ENCODE results near the gene RIMBP2. TPM values are rescaled to one million over a fixed set of nuclear protein-coding genes. Genes with fewer than 3 reads are reported as not detected.

Gene RIMBP2
- total RNA-seq, 1 experiment from 2014 or later: 0.95 TPM

GRCh38 chr12:130522244-130522834 is 193.8 kb downstream of the RIMBP2 start:
- BruUV-seq (replicated peaks): no TSS peak
- Histone ChIP-seq H3K36me3 (ENCODE audit: insufficient read depth, low read length, poor library complexity, severe bottlenecking) (no peaks in the 10 kb centered on the region), H3K4me3 (ENCODE audit: low read depth, low read length, poor library complexity, severe bottlenecking) (no peak overlapping the region), H3K4me1 (ENCODE audit: insufficient read depth, low read length, poor library complexity, severe bottlenecking) (no peaks in the 10 kb centered on the region), H3K27me3 (replicated peaks; ENCODE audit: insufficient read depth, low read depth, low read length, poor library complexity) (peaks cover 46% of the 10 kb centered on the region), H3K9me3 (ENCODE audit: low read depth, low read length, poor library complexity, severe bottlenecking) (no peaks in the 10 kb centered on the region), H3K27ac (ENCODE audit: low read depth, low read length, poor library complexity, severe bottlenecking) (no peak overlapping the region)
- ChIA-PET POLR2A (ENCODE audit: low non-redundant PET) (no interaction called here), CTCF (no interaction called here)
- no peak for DNase-seq (ENCODE audit: low spot score)
- intact Hi-C loops (cut with micrococcal nuclease; ENCODE audit: unreplicated experiment): no loop called here
- no peak for TF ChIP-seq CTCF (conservative IDR thresholded peaks at IDR 0.05; ENCODE audit: low read depth, low read length)
- TF ChIP-seq EZH2 (IDR thresholded peaks at IDR 0.05; ENCODE audit: borderline replicate concordance, low read depth, low read length, poor library complexity, severe bottlenecking): no peak

- POLR2A ChIA-PET (ENCODE audit: low non-redundant PET): no interaction called here
- H3K27me3 ChIP-seq (replicated peaks; ENCODE audit: insufficient read depth, low read depth, low read length, poor library complexity): peaks cover 44% of the 10 kb centered on the region
- CTCF ChIA-PET: no interaction called here
- no peak overlapping the region for H3K27ac ChIP-seq (ENCODE audit: low read depth, low read length, poor library complexity, severe bottlenecking)
- no TSS peak for BruUV-seq (replicated peaks)
- intact Hi-C loops (cut with micrococcal nuclease; ENCODE audit: unreplicated experiment): no loop called here
- H3K4me3 ChIP-seq (ENCODE audit: low read depth, low read length, poor library complexity, severe bottlenecking): no peak overlapping the region
- H3K4me1 ChIP-seq (ENCODE audit: insufficient read depth, low read length, poor library complexity, severe bottlenecking): no peaks in the 10 kb centered on the region
- no peaks in the 10 kb centered on the region for H3K9me3 ChIP-seq (ENCODE audit: low read depth, low read length, poor library complexity, severe bottlenecking)
- no peaks in the 10 kb centered on the region for H3K36me3 ChIP-seq (ENCODE audit: insufficient read depth, low read length, poor library complexity, severe bottlenecking)
- no peak for DNase-seq (ENCODE audit: low spot score)
- no peak for TF ChIP-seq CTCF (conservative IDR thresholded peaks at IDR 0.05; ENCODE audit: low read depth, low read length)
- no peak for TF ChIP-seq EZH2 (IDR thresholded peaks at IDR 0.05; ENCODE audit: borderline replicate concordance, low read depth, low read length, poor library complexity, severe bottlenecking)
Observed at GRCh38 chr12:130521375-130522124, 194.5 kb downstream of the RIMBP2 start.

- Histone ChIP-seq H3K9me3 (ENCODE audit: low read depth, low read length, poor library complexity, severe bottlenecking) (no peaks in the 10 kb centered on the region), H3K36me3 (ENCODE audit: insufficient read depth, low read length, poor library complexity, severe bottlenecking) (no peaks in the 10 kb centered on the region), H3K27me3 (replicated peaks; ENCODE audit: insufficient read depth, low read depth, low read length, poor library complexity) (peaks cover 39% of the 10 kb centered on the region), H3K4me1 (ENCODE audit: insufficient read depth, low read length, poor library complexity, severe bottlenecking) (no peaks in the 10 kb centered on the region), H3K4me3 (ENCODE audit: low read depth, low read length, poor library complexity, severe bottlenecking) (no peak overlapping the region), H3K27ac (ENCODE audit: low read depth, low read length, poor library complexity, severe bottlenecking) (no peak overlapping the region)
- CTCF ChIA-PET: interaction anchor here (0.7 kb wide), 1 partner anchor 1012 kb away, joined by 4 read pairs; no protein-coding TSS in a partner anchor
- BruUV-seq (replicated peaks): no TSS peak
- intact Hi-C loops (cut with micrococcal nuclease; ENCODE audit: unreplicated experiment): no loop called here
- TF ChIP-seq EZH2 (IDR thresholded peaks at IDR 0.05; ENCODE audit: borderline replicate concordance, low read depth, low read length, poor library complexity, severe bottlenecking) (no peak), CTCF (conservative IDR thresholded peaks at IDR 0.05; ENCODE audit: low read depth, low read length) (no peak)
- POLR2A ChIA-PET (ENCODE audit: low non-redundant PET): no interaction called here
- no peak for DNase-seq (ENCODE audit: low spot score)
Observed at GRCh38 chr12:130520784-130521183, 195.3 kb downstream of the RIMBP2 start.
